Measurements from ENCODE around the gene SNRNP35. TPM values are rescaled to one million over a fixed set of nuclear protein-coding genes. Genes with fewer than 3 reads are reported as not detected.
"Not testable (repeated sequence)": the region's sequence is repeated elsewhere in the genome, so short reads cannot be mapped to it uniquely, and the experiment has no call there.

The SNRNP35 gene
- polyA plus RNA-seq, 2 donors, result 26.1 to 65.4 TPM

- H3K36me3 ChIP-seq (ENCODE audit: control insufficient read depth in 2 of 2, insufficient read depth in 2 of 2, low read length in 1 of 2), result peaks cover 3 to 13% of the 10 kb centered on the region in 2 donors
- 80 to 86% methylated on average over 12 of the region's 12 CpGs for whole genome bisulfite sequencing, 2 donors
- no peaks in the 10 kb centered on the region for H3K4me1 ChIP-seq (ENCODE audit: control insufficient read depth in 2 of 2, insufficient read depth in 2 of 2, low read length in 1 of 2)
- no peak overlapping the region for H3K4me3 ChIP-seq (ENCODE audit: low read depth in 1 of 2, low read length in 2 of 2)
- no peaks in the 10 kb centered on the region for H3K9me3 ChIP-seq (ENCODE audit: control insufficient read depth in 2 of 2, insufficient read depth in 1 of 2, low read depth in 1 of 2, low read length in 1 of 2)
- no peak overlapping the region for H3K27ac ChIP-seq (ENCODE audit: low read depth in 2 of 2, low read length in 1 of 2)
- no peaks in the 10 kb centered on the region for H3K27me3 ChIP-seq (ENCODE audit: control insufficient read depth in 1 of 2, insufficient read depth in 2 of 2, low read length in 2 of 2)
Measured at GRCh38 chr12:123472438-123472849, 14.5 kb downstream of the SNRNP35 start.

- Histone ChIP-seq H3K27me3 (ENCODE audit: control insufficient read depth in 1 of 2, insufficient read depth in 2 of 2, low read length in 2 of 2) (no peaks in the 10 kb centered on the region), H3K36me3 (ENCODE audit: control insufficient read depth in 2 of 2, insufficient read depth in 2 of 2, low read length in 1 of 2) (peaks cover 3 to 11% of the 10 kb centered on the region in 2 donors), H3K4me3 (ENCODE audit: low read depth in 1 of 2, low read length in 2 of 2) (no peak overlapping the region), H3K9me3 (ENCODE audit: control insufficient read depth in 2 of 2, insufficient read depth in 1 of 2, low read depth in 1 of 2, low read length in 1 of 2) (no peaks in the 10 kb centered on the region), H3K27ac (ENCODE audit: low read depth in 2 of 2, low read length in 1 of 2) (peak overlapping the region in 1 of 2 donors; percentile 15), H3K4me1 (ENCODE audit: control insufficient read depth in 2 of 2, insufficient read depth in 2 of 2, low read length in 1 of 2) (no peaks in the 10 kb centered on the region)
- 74 to 75% methylated on average over 13 of the region's 13 CpGs for WGBS, 2 donors
Measured at GRCh38 chr12:123474485-123475245, 16.7 kb downstream of the SNRNP35 start.

- H3K27ac ChIP-seq (ENCODE audit: low read depth in 2 of 2, low read length in 1 of 2), result no peak overlapping the region
- 86% methylated on average over 15 of the region's 15 CpGs for WGBS, 2 donors
- no peaks in the 10 kb centered on the region for H3K4me1 ChIP-seq (ENCODE audit: control insufficient read depth in 2 of 2, insufficient read depth in 2 of 2, low read length in 1 of 2)
- no peak overlapping the region for H3K4me3 ChIP-seq (ENCODE audit: low read depth in 1 of 2, low read length in 2 of 2)
- H3K36me3 ChIP-seq (ENCODE audit: control insufficient read depth in 2 of 2, insufficient read depth in 2 of 2, low read length in 1 of 2), result peaks cover 3 to 11% of the 10 kb centered on the region in 2 donors
- H3K9me3 ChIP-seq (ENCODE audit: control insufficient read depth in 2 of 2, insufficient read depth in 1 of 2, low read depth in 1 of 2, low read length in 1 of 2), result no peaks in the 10 kb centered on the region
- H3K27me3 ChIP-seq (ENCODE audit: control insufficient read depth in 1 of 2, insufficient read depth in 2 of 2, low read length in 2 of 2), result no peaks in the 10 kb centered on the region
Measured at GRCh38 chr12:123475246-123475703, 17.3 kb downstream of the SNRNP35 start.

DNA sequence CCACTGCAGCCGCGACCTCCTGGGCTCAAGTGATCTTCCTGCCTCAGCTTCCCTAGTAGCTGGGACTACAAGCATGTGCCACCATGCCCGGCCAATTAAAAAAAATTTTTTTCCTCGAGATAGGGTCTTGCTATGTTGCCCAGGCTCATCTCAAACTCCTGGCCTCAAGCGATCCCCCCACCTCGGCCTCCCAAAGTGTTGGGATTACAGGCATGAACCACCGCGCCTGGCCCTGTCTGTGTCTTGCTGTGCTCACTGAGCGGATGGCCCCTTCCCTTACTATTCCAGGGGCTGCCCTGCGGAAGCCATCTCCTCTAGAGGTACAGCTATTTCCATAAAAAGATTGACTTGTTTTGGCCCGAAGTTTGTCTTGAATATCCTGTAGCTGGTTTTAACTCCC is 20.1 kb downstream of the SNRNP35 start:
- Histone ChIP-seq H3K9me3 (ENCODE audit: control insufficient read depth in 2 of 2, insufficient read depth in 1 of 2, low read depth in 1 of 2, low read length in 1 of 2) (no peaks in the 10 kb centered on the region), H3K36me3 (ENCODE audit: control insufficient read depth in 2 of 2, insufficient read depth in 2 of 2, low read length in 1 of 2) (peaks cover 0 to 2% of the 10 kb centered on the region in 2 donors), H3K27me3 (ENCODE audit: control insufficient read depth in 1 of 2, insufficient read depth in 2 of 2, low read length in 2 of 2) (no peaks in the 10 kb centered on the region), H3K27ac (ENCODE audit: low read depth in 2 of 2, low read length in 1 of 2) (peak overlapping the region in 1 of 2 donors; percentile 13), H3K4me1 (ENCODE audit: control insufficient read depth in 2 of 2, insufficient read depth in 2 of 2, low read length in 1 of 2) (no peaks in the 10 kb centered on the region), H3K4me3 (ENCODE audit: low read depth in 1 of 2, low read length in 2 of 2) (no peak overlapping the region)
- WGBS, 2 donors, result 86 to 91% methylated on average over 11 of the region's 11 CpGs

DNA sequence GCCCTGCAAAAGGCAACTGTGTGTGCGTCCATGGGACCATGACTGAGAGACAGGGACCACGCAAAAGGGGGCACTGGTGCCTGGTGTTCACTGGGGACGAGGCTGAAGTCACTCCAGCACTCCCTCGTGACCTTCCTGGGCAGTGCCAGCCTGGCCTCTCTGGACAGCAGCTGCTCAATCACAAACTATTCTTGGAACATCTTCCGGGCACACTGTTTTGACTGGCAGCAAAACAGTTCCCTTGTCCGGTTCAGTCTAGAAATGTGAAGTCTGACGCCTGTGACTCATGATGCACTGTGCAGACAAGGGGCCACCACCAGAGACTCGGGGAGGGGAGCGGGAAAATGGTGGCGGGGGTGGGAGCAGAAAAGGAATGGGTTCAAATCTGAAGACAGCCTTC is 20.8 kb downstream of the SNRNP35 start:
- Histone ChIP-seq H3K36me3 (ENCODE audit: control insufficient read depth in 2 of 2, insufficient read depth in 2 of 2, low read length in 1 of 2) (peaks cover 0 to 2% of the 10 kb centered on the region in 2 donors), H3K4me3 (ENCODE audit: low read depth in 1 of 2, low read length in 2 of 2) (no peak overlapping the region), H3K4me1 (ENCODE audit: control insufficient read depth in 2 of 2, insufficient read depth in 2 of 2, low read length in 1 of 2) (no peaks in the 10 kb centered on the region), H3K9me3 (ENCODE audit: control insufficient read depth in 2 of 2, insufficient read depth in 1 of 2, low read depth in 1 of 2, low read length in 1 of 2) (no peaks in the 10 kb centered on the region), H3K27me3 (ENCODE audit: control insufficient read depth in 1 of 2, insufficient read depth in 2 of 2, low read length in 2 of 2) (no peaks in the 10 kb centered on the region), H3K27ac (ENCODE audit: low read depth in 2 of 2, low read length in 1 of 2) (no peak overlapping the region)
- 81 to 87% methylated on average over 10 of the region's 10 CpGs for WGBS, 2 donors

DNA sequence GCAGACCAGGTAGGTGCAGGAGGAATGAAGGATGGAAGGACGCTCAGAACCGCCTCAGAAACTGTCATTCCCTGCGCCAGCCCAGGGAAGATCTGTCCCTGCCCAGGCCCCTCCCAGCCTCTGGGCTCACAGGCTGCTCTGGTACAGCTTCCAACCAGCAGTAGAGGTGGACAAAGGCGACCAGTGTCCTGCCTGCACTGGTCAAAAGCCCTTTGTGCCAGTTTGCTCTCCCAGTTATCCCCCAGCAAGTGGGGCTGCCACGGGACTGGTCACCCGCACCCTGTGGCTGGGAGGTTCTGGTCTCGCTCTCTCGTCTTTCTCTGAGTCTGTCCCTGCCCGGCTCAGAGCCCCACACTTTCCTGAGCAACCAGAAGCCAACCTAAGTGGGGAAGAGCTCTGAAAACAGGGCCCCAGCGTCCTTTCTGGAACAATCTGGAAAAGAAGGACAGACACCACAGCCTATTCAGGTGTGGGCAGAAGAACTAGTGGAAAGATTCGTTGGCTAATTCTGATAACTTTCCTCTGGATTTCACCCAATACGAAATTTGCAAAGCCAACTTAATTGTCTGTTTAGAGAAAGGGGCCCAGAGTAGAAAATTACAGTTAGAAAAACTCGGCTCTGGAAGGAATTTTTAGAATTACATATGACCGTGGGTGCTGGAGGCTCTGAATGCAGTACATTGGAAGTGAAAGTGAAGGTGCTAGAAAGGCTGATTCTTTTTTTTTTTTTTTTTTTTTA is 21.7 kb downstream of the SNRNP35 start:
- Histone ChIP-seq H3K36me3 (ENCODE audit: control insufficient read depth in 2 of 2, insufficient read depth in 2 of 2, low read length in 1 of 2) (peaks cover 0 to 2% of the 10 kb centered on the region in 2 donors), H3K4me3 (ENCODE audit: low read depth in 1 of 2, low read length in 2 of 2) (no peak overlapping the region), H3K9me3 (ENCODE audit: control insufficient read depth in 2 of 2, insufficient read depth in 1 of 2, low read depth in 1 of 2, low read length in 1 of 2) (no peaks in the 10 kb centered on the region), H3K27ac (ENCODE audit: low read depth in 2 of 2, low read length in 1 of 2) (no peak overlapping the region), H3K4me1 (ENCODE audit: control insufficient read depth in 2 of 2, insufficient read depth in 2 of 2, low read length in 1 of 2) (no peaks in the 10 kb centered on the region), H3K27me3 (ENCODE audit: control insufficient read depth in 1 of 2, insufficient read depth in 2 of 2, low read length in 2 of 2) (no peaks in the 10 kb centered on the region)
- WGBS, 2 donors, result 79 to 80% methylated on average over 14 of the region's 14 CpGs

DNA sequence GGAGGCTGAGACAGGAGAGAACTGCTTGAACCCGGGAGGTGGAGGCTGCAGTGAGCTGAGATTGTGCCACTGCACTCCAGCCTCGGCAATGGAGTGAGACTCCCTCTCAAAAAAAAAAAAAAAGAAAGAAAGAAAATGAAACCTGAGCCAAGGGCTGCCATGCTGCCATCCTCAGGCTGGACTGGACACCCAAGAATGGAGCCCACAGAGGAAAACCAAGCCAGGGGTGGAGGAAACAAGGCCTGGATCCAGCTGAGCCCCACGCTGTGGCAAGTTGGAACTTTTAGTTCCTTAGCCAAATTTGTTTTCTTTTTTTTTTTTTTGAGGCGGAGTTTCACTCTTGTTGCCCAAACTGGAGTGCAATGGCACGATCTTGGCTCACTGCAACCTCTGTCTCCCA is 23.3 kb downstream of the SNRNP35 start:
- 94 to 96% methylated on average over 5 of the region's 5 CpGs for WGBS, 2 donors
- not testable (repeated sequence) for H3K9me3 ChIP-seq (ENCODE audit: control insufficient read depth in 2 of 2, insufficient read depth in 1 of 2, low read depth in 1 of 2, low read length in 1 of 2); H3K27ac ChIP-seq (ENCODE audit: low read depth in 2 of 2, low read length in 1 of 2); H3K27me3 ChIP-seq (ENCODE audit: control insufficient read depth in 1 of 2, insufficient read depth in 2 of 2, low read length in 2 of 2); H3K4me1 ChIP-seq (ENCODE audit: control insufficient read depth in 2 of 2, insufficient read depth in 2 of 2, low read length in 1 of 2); H3K4me3 ChIP-seq (ENCODE audit: low read depth in 1 of 2, low read length in 2 of 2); H3K36me3 ChIP-seq (ENCODE audit: control insufficient read depth in 2 of 2, insufficient read depth in 2 of 2, low read length in 1 of 2)

DNA sequence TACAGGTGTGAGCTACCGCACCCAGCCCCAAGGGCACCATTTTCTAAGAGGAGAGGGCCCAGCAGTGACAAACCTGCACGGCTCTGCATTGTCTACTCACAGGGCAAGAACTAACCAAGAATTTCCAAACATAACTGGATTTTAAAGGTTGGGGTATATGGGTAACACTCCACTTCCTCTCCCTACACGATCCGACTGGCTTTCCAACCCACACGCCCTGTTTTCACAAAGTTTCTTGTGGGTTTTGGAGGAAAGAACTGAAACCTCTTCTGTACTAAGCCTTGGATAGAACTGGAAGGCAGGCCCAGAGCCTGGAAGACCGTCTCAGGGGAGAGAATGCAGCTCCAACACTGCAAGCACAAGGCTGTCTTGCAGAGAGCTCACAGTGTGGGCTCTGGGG is 24.9 kb downstream of the SNRNP35 start:
- Histone ChIP-seq H3K36me3 (ENCODE audit: control insufficient read depth in 2 of 2, insufficient read depth in 2 of 2, low read length in 1 of 2) (no peaks in the 10 kb centered on the region), H3K4me1 (ENCODE audit: control insufficient read depth in 2 of 2, insufficient read depth in 2 of 2, low read length in 1 of 2) (no peaks in the 10 kb centered on the region), H3K27ac (ENCODE audit: low read depth in 2 of 2, low read length in 1 of 2) (no peak overlapping the region), H3K27me3 (ENCODE audit: control insufficient read depth in 1 of 2, insufficient read depth in 2 of 2, low read length in 2 of 2) (no peaks in the 10 kb centered on the region), H3K4me3 (ENCODE audit: low read depth in 1 of 2, low read length in 2 of 2) (no peak overlapping the region), H3K9me3 (ENCODE audit: control insufficient read depth in 2 of 2, insufficient read depth in 1 of 2, low read depth in 1 of 2, low read length in 1 of 2) (no peaks in the 10 kb centered on the region)
- WGBS, 2 donors, result 70 to 73% methylated on average over 6 of the region's 6 CpGs

GRCh38 chr12:123483602-123484248 is 25.8 kb downstream of the SNRNP35 start:
- Histone ChIP-seq H3K27me3 (ENCODE audit: control insufficient read depth in 1 of 2, insufficient read depth in 2 of 2, low read length in 2 of 2) (no peaks in the 10 kb centered on the region), H3K4me1 (ENCODE audit: control insufficient read depth in 2 of 2, insufficient read depth in 2 of 2, low read length in 1 of 2) (no peaks in the 10 kb centered on the region), H3K27ac (ENCODE audit: low read depth in 2 of 2, low read length in 1 of 2) (no peak overlapping the region), H3K4me3 (ENCODE audit: low read depth in 1 of 2, low read length in 2 of 2) (no peak overlapping the region), H3K36me3 (ENCODE audit: control insufficient read depth in 2 of 2, insufficient read depth in 2 of 2, low read length in 1 of 2) (no peaks in the 10 kb centered on the region), H3K9me3 (ENCODE audit: control insufficient read depth in 2 of 2, insufficient read depth in 1 of 2, low read depth in 1 of 2, low read length in 1 of 2) (no peaks in the 10 kb centered on the region)
- 79 to 83% methylated on average over 18 of the region's 18 CpGs for WGBS, 2 donors
